Rectal smooth muscle tissue (tissue), 1 donor: ENCODE results near the gene SNAP47.

Experiments
- H3K27ac ChIP-seq: one replicate; pipeline ENCODE4 v1.7.0; 2013; ENCODE audit warnings: low read depth, low read length, inconsistent platforms
- H3K27me3 ChIP-seq: one replicate; pipeline ENCODE4 v1.7.0; 2013; ENCODE audit warnings: low read length; ENCODE audit not compliant: control insufficient read depth, insufficient read depth
- H3K36me3 ChIP-seq: one replicate; pipeline ENCODE4 v1.7.0; 2013; ENCODE audit warnings: low read length; ENCODE audit not compliant: control insufficient read depth, insufficient read depth
- H3K4me1 ChIP-seq: one replicate; pipeline ENCODE4 v1.7.0; 2013; ENCODE audit warnings: low read length; ENCODE audit not compliant: control insufficient read depth, insufficient read depth
- H3K4me3 ChIP-seq: one replicate; pipeline ENCODE4 v1.7.0; 2013; ENCODE audit warnings: low read length
- H3K9ac ChIP-seq: one replicate; pipeline ENCODE4 v1.7.0; 2013; ENCODE audit warnings: low read length

SNAP47 gene

GRCh38 chr1:227777156-227777555 is 41.9 kb downstream of the SNAP47 start:
- no peaks in the 10 kb centered on the region for H3K27me3 ChIP-seq
- H3K9ac ChIP-seq: no peak overlapping the region
- no peak overlapping the region for H3K27ac ChIP-seq
- H3K4me3 ChIP-seq: no peak overlapping the region
- peaks cover 20% of the 10 kb centered on the region for H3K4me1 ChIP-seq
- peaks cover 7% of the 10 kb centered on the region for H3K36me3 ChIP-seq

GRCh38 chr1:227777646-227778045 is 42.4 kb downstream of the SNAP47 start:
- Histone ChIP-seq H3K9ac (no peak overlapping the region), H3K27me3 (no peaks in the 10 kb centered on the region), H3K4me1 (peaks cover 20% of the 10 kb centered on the region), H3K27ac (no peak overlapping the region), H3K36me3 (peaks cover 7% of the 10 kb centered on the region), H3K4me3 (no peak overlapping the region)

- Histone ChIP-seq H3K27ac (no peak overlapping the region), H3K4me3 (no peak overlapping the region), H3K36me3 (peaks cover 7% of the 10 kb centered on the region), H3K9ac (no peak overlapping the region), H3K4me1 (peaks cover 20% of the 10 kb centered on the region), H3K27me3 (no peaks in the 10 kb centered on the region)
These were observed 43.2 kb downstream of the SNAP47 start for GRCh38 chr1:227778401-227778947.

- Histone ChIP-seq H3K4me1 (peaks cover 20% of the 10 kb centered on the region), H3K36me3 (peaks cover 7% of the 10 kb centered on the region), H3K9ac (no peak overlapping the region), H3K27me3 (no peaks in the 10 kb centered on the region), H3K27ac (no peak overlapping the region), H3K4me3 (no peak overlapping the region)
These were observed 43.8 kb downstream of the SNAP47 start for GRCh38 chr1:227779021-227779441.

- no peaks in the 10 kb centered on the region for H3K27me3 ChIP-seq
- H3K4me3 ChIP-seq: no peak overlapping the region
- H3K27ac ChIP-seq: no peak overlapping the region
- H3K9ac ChIP-seq: no peak overlapping the region
- H3K4me1 ChIP-seq: peaks cover 15% of the 10 kb centered on the region
- H3K36me3 ChIP-seq: peaks cover 7% of the 10 kb centered on the region
These were observed 44.5 kb downstream of the SNAP47 start for GRCh38 chr1:227779685-227780084.

- no peaks in the 10 kb centered on the region for H3K27me3 ChIP-seq
- H3K4me1 ChIP-seq: peaks cover 10% of the 10 kb centered on the region
- H3K36me3 ChIP-seq: peaks cover 7% of the 10 kb centered on the region
- H3K9ac ChIP-seq: no peak overlapping the region
- no peak overlapping the region for H3K4me3 ChIP-seq
- no peak overlapping the region for H3K27ac ChIP-seq
These were observed 45.1 kb downstream of the SNAP47 start for GRCh38 chr1:227780101-227781044.

- no peak overlapping the region for H3K9ac ChIP-seq
- H3K4me3 ChIP-seq: no peak overlapping the region
- H3K27me3 ChIP-seq: no peaks in the 10 kb centered on the region
- H3K27ac ChIP-seq: no peak overlapping the region
- peaks cover 6% of the 10 kb centered on the region for H3K4me1 ChIP-seq
- peaks cover 6% of the 10 kb centered on the region for H3K36me3 ChIP-seq
These were observed 46.2 kb downstream of the SNAP47 start for GRCh38 chr1:227781314-227781930.

GRCh38 chr1:227782226-227782625 is 47.0 kb downstream of the SNAP47 start:
- H3K4me3 ChIP-seq: no peak overlapping the region

GRCh38 chr1:227785094-227785804 is 50.0 kb downstream of the SNAP47 start:
- no peaks in the 10 kb centered on the region for H3K27me3 ChIP-seq

More at GRCh38 chr1:227782226-227782625, 47.0 kb downstream of the SNAP47 start:
- no peaks in the 10 kb centered on the region for H3K27me3 ChIP-seq
- H3K36me3 ChIP-seq: peaks cover 5% of the 10 kb centered on the region
- H3K9ac ChIP-seq: no peak overlapping the region
- no peak overlapping the region for H3K27ac ChIP-seq
- H3K4me1 ChIP-seq: peaks cover 9% of the 10 kb centered on the region

GRCh38 chr1:227785805-227786671 is 50.8 kb downstream of the SNAP47 start:
- H3K4me1 ChIP-seq: peaks cover 9% of the 10 kb centered on the region
- H3K36me3 ChIP-seq: no peaks in the 10 kb centered on the region
- no peak overlapping the region for H3K9ac ChIP-seq
- no peak overlapping the region for H3K27ac ChIP-seq
- no peaks in the 10 kb centered on the region for H3K27me3 ChIP-seq
- peak overlapping the region; percentile 86 for H3K4me3 ChIP-seq

More at GRCh38 chr1:227785094-227785804, 50.0 kb downstream of the SNAP47 start:
- Histone ChIP-seq H3K9ac (no peak overlapping the region), H3K36me3 (peaks cover 5% of the 10 kb centered on the region), H3K4me3 (no peak overlapping the region), H3K27ac (no peak overlapping the region), H3K4me1 (peaks cover 9% of the 10 kb centered on the region)

GRCh38 chr1:227786673-227787512 is 51.7 kb downstream of the SNAP47 start:
- H3K4me3 ChIP-seq: peak overlapping the region; percentile 86
- H3K4me1 ChIP-seq: peaks cover 9% of the 10 kb centered on the region
- no peaks in the 10 kb centered on the region for H3K36me3 ChIP-seq
- no peaks in the 10 kb centered on the region for H3K27me3 ChIP-seq
- H3K27ac ChIP-seq: peak overlapping the region; percentile 85
- H3K9ac ChIP-seq: peak overlapping the region; percentile 71
